Occipital lobe (tissue), 2 donors: Measurements from ENCODE around the gene FLNC. TPM values are rescaled to one million over a fixed set of nuclear protein-coding genes. Genes with fewer than 3 reads are reported as not detected.

Source experiments
- DNase-seq: peaks from one replicate; lab custom pipeline; 2025; lab: John Stamatoyannopoulos, UW
- total RNA-seq: library from RNA; depleted of rRNA; stranded (reverse); fragments of >200 nt; gene quantifications from one replicate; pipeline ENCODE4 v1.2.3, GENCODE V29; 2014

The FLNC gene
- total RNA-seq, 1 donor from 2014 or later = 3.6 TPM

DNA sequence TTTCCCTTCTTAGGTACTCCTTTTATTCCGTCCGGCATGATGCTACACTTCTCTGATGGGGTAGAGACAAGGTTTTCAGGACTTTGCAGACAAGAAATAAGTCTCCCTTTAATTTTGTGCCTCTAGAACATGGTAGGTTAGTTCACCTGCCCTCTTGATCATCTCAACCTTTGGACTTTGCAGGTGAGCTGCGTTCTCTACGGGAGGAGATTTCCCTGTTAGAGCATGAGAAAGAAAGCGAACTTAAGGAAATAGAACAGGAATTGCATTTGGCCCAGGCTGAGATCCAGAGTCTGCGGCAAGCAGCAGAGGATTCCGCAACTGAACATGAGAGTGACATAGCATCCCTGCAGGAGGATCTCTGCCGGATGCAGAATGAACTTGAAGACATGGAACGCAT, 29.2 kb upstream of the FLNC start:
- no peak for DNase-seq

DNA sequence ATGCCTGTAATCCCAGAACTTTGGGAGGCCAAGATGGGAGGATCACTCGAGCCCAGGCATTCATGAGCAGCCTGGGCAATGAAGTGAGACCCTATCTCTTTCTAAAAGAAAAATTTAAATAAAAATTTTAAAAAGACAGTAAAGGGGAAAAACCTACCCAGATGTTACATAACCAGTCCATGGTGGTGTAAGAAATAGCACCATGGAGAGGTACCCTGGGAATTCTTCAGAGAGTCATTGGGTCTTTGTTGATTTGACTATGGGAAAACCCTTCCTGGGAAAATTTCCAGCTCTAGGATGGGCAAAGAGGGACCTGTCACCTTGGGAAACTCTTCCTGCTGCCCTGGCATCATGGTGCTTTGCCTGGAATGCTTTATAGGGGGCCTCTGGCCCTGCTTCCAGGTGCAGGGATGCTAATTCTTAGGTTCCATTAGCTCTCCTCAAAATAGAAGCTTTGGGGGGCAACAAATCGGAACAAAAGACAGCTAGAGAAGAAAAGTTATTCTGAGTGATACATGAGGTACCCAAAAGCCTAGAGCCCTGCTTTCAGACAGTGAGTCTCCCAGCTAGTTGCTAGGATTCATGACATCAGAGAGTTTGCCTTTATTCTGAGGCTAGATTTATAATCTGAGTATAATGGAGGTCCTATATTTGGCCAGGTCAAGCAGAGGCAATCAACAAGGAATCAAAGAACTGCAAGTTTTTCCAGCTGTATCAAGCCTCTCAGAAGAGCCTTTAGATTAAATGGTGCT, 28.4 kb upstream of the FLNC start:
- DNase-seq = no peak

GRCh38 chr7:128804484-128804883, 25.7 kb upstream of the FLNC start:
- no peak for DNase-seq

GRCh38 chr7:128805225-128805624, 25.0 kb upstream of the FLNC start:
- DNase-seq = no peak

- DNase-seq = no peak
Measured at GRCh38 chr7:128807191-128807590, 23.0 kb upstream of the FLNC start.

DNA sequence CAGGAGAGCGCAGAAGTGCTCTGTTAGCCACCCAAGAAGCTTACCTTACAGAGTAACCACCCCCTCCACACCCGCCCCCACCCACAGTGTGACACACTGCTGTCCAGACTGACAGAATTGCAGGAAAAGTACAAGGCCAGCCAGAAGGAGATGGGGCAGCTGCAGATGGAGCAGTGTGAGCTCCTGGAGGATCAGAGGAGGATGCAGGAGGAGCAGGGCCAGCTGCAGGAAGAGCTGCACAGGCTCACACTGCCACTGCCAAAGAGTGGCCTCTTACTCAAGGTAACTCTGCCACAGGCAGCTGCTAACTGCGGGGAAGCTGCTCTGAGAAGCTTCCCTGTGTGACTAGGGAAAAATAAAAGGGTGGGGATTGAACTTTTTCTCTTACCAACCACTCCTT, 20.8 kb upstream of the FLNC start:
- no peak for DNase-seq

DNA sequence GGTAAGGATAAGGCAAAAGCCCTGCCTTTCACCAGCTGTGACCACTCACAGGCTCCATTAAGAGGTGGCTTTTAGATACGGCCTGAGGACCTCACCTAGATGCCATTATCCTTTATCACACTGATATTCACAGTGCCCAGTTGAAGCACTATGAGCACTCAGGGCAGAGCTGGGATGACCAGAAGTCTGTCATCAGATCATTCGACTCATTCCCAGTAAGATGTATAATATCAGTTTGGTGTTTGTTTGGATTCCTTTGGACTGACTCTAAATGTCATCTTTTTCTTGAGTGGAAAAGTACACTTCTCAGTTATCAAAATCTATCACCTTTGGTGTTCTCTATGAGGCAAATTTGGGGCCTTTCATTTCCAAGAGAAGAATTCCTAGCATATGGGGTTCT, 19.7 kb upstream of the FLNC start:
- no peak for DNase-seq

- no peak for DNase-seq
Measured at GRCh38 chr7:128810997-128811396, 19.2 kb upstream of the FLNC start.

- DNase-seq = no peak
Measured at GRCh38 chr7:128811631-128812430, 18.4 kb upstream of the FLNC start.

DNA sequence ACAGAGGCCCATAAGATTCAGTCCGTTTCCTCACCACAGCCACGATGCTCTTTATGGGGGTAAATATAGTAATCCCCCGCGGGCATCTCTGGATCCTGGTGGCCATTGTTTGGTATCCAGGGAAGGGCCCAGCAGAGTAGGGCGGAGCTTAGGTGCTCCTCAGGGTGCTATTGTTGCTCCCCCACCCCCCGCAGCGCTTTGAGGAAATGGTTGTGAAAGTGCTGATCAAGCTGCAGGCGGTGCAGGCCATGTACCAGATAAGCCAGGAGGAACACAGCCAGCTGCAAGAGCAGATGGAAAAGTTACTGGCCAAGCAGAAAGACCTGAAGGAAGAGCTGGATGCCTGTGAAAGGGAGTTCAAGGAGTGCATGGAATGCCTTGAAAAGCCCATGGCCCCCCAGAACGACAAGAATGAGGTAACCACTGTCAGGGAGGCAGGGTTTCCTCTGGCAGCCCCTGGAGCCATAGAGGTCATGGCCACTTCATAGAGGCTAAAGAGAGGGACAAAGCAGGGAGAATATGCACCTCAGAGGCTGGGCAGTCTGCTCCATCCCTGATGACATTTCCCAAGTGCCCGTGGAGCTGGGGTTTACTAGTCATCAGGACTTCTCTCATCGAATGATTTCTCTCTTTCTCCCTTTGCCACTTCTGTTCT, 17.6 kb upstream of the FLNC start:
- no peak for DNase-seq

DNA sequence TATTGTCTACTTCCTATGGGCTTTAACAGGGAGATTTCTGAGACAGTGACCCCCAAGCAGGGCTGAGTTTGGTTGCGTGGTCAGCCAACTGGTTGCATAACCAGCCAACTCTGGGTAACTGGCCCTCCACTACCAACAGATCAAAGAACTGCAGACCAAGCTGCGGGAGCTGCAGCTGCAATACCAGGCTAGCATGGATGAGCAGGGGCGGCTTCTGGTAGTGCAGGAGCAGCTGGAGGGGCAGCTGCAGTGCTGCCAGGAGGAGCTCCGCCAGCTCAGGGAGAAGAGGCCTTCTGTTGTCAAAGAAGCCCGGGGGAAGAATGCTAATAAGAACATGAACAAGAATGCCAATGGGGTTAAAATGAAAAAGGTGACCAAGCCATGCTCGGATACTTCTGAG, 15.7 kb upstream of the FLNC start:
- DNase-seq = no peak

DNA sequence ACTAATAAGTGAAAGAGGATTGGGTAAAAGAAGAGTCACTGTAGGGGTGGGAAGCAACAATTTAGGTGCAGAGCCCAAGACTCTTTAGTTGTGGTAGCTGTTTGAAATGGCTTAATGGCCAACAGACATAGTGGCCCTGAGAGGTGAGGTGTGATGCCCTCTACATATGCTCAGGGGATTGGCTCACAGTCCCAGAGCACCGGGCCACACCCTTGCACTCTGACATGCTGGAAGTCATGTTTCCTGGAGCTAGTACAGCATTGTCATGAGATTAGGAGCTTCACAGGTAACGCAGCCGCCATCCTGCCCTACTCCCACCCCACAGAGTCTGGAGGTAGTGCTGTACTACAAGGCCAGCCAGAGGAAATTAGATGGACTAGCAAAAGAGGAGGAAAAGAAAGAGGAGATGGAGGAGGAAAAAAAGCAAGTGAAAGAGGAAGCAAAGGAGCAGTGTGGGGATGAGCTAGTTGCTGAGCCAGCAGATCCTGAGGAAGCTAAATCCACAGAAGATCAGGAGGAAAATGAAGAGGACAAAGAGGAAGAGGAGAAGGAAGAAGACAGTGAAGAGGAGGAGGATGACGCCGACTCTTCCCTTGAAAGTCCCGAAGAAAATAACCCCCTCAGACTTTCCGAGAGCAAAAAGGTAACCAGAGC, 14.8 kb upstream of the FLNC start:
- no peak for DNase-seq

- DNase-seq = no peak
Measured at GRCh38 chr7:128818694-128819093, 11.5 kb upstream of the FLNC start.

GRCh38 chr7:128821724-128822123, 8.5 kb upstream of the FLNC start:
- no peak for DNase-seq

DNA sequence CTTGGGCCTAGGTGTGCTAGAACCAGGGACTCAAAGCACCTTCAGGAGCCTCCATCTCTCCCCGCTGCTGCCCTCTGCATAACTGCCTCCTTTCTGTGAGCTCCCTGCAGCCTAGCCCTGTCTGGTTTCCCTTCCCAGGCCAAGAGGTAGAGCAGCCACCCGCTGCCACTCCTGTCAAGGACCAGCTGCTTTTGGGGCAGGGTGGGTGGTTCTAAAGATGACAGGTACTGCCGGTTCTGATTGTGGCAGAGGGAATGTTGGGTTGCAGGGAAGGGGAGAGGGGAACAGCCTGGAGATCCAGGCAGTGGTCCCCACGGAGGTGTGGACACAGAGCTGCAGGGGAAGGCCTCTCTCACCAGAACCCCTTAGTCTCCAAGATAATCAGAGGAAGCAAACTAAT, 3.7 kb upstream of the FLNC start:
- no peak for DNase-seq

GRCh38 chr7:128826916-128827247, 3.3 kb upstream of the FLNC start:
- DNase-seq = no peak

DNA sequence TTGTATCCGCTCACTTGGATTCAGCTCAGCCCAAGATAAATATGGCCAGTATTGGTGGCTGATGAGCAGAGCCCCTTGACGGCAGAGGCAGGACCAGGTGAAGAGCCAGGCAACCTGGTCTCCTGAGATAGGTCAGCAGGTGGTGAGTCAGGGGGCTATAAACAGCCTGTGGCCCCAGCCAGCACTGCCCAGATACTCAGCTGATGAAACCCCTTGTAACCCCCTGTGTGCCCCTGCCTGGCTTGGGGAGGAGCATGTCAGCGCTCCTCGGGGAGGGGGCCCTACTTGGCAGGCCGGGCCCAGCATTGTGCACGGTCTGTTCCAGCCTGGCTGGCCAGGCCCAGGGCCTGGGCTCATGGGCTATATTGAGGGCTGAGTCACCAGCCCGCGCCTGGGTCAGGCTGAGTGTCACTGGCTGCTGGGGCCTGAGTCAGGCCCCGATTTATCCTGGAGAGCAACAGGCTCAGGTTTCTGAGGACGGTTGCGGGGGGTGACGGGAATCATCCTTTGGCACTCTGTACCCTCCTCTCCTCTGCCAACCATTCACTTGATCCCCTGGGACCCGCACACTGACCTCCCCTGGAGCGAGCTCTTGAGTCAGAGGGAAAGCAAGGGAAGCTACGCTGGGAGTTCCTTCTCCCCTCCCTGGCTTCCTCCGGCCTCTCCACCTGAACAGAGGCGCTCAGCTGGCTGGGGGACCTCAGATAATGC, 2.8 kb upstream of the FLNC start:
- no peak for DNase-seq

DNA sequence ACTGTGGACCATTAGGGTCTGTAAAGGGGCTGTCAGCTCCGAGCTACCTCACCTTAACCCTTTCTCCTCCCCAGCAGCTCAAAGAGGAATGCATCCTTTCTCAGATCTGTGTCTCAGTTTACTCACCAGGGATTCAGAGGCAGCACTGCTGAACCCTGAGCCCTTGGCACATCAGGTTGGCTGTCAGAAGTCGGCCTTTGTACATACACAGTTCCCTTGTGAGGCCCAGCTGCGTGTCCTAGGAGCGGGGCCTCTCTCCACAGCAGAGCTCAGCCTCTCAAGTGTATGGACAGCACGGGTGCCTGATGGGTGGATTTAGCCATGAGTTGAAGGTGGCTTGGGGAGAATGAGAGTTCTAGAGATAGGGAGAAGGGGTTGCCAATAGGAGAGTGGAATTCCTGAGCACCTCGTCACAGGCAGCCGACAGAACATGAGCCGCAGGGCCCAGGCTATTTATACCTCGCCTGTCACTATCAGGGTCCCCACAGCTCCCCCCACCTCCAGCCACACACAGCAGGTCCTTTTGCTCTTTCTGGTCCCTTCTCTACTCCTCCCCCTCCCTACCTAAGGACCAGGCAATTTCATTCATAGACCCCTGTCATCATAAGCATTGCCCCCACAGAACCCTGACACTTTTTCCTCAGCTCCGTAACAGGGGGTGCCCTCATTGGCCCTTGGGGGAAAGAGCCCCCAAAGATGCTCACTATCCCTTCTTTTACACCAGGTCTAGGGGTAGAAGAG, 2.1 kb upstream of the FLNC start:
- DNase-seq = no peak

DNA sequence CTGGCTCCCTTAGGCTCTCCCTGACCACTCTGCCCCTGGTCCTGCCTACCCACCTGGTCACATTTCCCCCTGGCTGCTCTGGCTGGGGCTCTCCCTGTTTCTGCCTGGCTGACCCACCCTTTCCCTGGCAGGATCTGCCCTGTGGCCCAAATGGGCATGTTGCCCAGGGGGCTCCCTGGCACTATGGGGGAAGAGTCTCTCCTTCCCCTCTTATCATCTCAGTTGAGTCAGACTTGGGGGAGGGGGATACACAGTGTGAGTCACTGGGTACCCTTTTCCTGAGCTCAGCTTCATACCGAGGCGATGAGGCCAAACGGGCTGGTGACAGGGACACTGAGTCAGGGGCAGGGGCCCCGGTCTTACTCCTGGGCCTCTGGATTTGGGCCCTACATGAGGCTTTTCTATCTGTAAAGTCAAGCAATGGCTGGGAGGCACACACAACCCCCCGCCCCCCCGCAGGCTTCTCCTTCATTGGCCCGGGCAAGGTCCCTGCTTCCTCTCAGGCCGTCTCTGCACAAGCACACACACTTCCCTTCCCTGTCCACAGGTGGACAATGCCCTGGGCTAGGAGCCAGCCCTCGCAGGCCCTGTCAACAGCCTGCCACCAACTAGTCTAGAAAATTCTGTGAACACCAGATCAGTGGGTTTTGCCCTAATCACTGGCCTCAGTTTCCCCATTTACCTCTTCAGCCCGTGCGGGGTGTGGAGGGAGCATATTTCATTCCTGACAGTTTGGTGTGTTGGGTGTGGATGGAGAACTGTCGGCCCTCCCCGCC, 627 bp upstream of the FLNC start:
- no peak for DNase-seq
